NCI-H82 treated with DMSO at 0.1 percent for 48 hours (cell line): Measurements from ENCODE around the gene TMEM141.

Source experiments
- DNase-seq: peaks from one replicate; lab custom pipeline; 2025; ENCODE audit not compliant: unreplicated experiment; lab: John Stamatoyannopoulos, UW

The TMEM141 gene

DNA sequence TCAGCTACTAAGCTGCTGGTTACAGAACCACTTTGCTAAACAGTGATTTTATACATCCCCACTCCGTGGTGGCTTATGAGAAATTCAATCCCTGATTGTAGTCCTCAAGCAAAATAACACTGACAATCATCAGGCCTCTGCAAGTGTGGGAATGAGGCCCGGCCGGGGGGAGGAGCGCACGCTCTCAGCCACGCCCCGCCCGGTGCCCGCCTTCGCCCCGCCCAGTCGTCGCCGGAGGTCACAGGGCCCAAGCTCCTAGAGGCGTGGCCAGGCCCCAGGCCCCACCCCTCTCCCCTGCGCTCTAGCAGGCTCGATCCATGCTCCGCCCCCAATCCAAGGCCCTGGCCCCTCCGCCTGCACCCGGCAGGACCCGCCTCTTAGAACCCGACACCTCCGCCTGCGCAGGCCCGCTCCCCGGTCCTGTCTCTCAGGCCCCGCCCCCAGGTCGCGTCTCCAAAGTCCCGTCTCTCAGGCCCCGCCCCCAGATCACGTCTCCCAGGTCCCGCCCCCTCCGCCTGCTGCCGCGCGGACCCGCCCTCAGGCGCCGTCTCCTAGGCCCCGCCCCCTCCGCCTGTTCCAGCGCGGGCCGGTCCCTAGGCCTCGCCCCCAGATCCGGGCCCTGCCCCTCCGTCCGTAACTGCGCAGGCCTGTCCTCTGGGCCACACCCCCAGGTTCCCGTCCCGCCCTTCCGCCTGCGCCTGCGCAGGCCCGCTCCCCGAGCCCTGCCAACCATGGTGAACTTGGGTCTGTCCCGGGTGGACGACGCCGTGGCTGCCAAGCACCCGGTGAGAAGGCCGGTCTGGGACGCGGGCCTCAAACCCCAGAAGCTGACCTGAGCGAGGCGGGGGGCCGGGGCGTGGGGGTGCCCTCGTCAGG lies at the start of gene TMEM141:
Gene TMEM141, plus strand, starts transcription at position 705 of the 876 bp plus-strand sequence. Its CDS starts 27 bp downstream, at position 732.
- DNase-seq: peak; percentile 95

DNA sequence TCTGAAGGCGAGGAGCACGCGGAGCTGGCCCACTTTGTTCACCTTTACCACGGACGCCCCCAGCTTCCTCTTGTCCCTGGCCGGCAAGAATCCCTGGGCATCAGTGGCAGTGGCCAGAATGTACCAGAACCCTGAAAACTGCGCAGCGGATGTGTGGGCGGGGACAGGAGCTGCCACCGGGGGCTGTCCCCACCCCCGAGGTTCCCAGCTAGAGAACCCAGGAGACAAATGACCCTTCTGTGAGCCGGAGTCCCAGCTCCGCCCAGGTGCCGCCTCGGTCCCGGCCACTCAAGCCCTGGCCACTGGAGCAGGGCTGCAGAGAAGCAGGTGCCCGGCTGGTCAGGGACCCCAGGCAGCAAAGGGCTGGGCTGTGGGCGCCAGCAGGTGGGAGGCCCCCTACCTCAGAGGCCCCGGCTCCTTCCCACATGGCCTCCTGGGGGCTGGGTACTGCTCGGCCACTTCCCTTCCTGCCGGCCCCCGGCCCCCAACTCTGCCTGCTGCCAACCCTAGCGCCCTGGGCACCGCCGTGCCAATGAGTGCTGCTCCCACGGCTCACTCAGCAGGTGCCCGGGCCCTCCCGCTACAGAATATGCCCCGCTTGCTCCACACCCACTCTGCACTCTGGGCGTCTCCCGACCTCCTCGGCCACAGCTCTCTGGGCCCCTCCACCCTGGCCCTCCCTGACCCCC lies 49.1 kb upstream of the TMEM141 start:
- DNase-seq: no peak

DNA sequence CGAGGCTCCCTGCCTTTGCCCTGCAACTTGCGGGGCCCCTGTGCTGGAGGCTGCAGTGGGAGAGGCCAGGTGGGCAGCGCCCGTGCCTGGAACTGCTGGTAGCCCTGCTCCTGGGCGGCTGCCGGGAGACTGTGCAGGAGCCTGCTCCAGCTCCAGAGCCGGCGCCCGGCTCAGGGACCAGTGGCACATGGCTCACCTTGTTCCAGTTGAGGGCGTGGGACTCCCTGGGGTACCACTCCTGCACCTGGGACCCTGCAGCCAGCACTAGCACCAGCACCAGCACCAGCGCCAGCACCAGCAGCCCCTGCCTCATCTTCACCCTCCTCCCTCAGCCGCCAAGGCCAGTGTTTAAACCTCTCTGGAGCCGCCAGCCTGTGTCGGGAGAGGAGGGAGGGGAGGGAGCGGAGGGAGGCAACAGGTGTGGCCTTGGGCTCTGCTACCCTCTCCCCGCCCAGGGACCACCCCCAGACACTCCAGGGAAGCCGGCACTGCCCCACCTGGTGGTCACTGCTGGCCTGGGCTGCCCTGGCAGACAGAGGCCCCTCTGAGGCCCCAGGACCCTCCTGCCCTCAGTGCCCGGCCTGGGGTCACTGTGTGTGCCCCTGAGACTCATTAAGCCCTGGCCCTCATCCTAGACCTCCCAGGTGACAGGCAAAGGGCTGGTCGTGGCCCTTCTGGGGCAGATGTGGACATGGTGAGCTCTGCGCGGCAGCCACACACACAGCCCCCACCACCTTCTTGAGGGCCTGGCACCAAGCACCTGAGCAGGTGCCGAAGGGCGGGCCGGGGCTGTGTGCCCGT lies 48.4 kb upstream of the TMEM141 start, which contains the start of gene LCN10:
Gene LCN10, minus strand, starts transcription at position 350 of the 801 bp plus-strand sequence. Its CDS starts 37 bp downstream, at position 313.
- DNase-seq: peak; percentile 11

DNA sequence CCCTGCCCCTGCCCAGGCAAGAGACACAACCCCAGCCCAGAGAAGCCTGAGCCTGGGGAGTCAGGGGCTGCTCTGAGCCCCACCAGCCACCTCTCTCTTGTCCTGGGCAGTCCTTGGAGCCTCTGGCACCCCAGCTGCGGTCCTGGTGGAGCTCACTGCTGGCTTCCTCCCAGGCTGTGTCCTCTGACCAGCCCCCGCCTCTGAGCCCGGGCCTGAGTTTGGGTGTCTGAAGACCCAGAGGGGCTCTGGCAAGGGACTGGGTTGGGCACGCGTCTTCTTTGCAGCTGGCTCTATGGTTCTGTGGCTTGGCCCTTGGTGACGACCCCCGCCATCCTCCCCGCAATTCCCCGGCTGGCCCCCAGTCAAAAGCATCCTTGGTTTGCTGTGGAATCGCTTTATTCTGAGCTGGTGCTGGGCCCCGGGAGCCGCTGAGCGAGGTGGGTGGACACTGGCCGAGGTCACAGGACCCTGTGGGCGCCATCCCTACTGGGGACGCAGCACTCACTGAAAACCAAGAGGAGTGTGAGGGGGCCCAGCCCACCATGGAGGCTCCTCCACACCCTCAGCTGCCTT lies 47.4 kb upstream of the TMEM141 start:
- no peak for DNase-seq

DNA sequence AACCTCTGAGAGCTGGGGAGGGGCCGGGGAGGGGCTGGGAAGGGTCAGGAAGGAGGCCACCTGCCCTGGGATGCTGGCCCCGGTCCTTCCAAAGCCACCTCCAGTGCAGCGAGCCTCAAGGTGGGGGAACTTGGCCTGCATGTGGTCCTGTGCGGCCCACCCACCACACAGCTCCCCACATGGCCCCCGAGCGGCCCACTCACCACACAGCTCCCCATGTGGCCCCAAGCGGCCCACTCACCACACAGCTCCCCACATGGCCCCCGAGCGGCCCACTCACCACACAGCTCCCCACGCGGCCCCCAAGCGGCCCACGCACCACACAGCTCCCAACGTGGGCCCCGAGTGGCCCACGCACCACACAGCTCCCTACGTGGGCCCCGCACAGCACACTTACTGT lies 46.4 kb upstream of the TMEM141 start:
- DNase-seq: no peak

DNA sequence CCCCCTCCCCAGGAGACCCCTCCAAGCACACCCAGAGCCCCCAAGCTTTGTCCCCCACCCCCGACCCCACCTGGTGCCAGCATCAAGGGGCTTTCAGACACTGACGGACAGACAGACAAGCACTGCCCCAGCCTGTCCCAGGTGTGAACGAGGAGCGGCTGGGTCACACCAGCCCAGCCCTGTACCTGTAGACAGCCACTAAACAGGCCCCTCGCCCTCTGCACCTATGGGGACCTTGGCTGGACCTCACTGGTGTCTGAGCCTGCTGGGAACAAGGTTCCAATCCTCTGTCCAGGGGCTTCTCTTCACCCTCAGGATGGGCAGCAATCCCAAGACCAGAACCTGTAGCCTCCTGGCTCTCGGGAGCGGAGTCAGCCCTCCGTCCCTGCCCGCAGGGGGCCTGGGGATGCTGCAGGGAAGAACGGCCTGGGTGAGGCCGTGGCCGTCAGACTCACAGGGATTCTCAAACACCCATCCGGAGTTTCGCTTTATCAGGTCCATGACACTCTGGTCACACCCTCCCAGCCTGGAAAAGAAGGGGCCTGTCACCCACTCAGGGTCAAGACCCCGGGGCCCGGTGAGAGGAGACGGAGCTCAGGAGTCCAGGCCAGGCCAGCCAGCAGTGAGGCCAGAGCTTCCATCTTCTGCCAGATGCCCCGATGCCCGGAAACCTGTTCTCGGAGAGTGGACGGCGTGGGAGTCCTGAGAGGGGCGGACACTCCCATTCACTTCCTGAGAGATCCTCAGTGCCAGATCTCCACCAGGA lies 45.6 kb upstream of the TMEM141 start:
- DNase-seq: no peak

DNA sequence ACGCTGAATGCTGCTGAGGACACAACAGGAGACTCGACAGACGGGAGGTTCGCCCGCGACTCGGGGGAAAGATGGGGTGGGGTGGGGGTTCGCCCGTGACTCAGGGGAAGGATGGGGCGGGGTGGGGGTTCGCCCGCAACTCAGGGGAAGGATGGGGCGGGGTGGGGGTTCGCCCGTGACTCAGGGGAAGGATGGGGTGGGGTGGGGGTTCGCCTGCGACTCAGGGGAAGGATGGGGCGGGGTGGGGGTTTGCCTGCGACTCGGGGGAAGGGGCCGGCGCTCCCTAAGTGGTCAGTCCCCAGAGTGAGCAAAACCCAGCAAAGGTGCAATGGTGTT lies 45.0 kb upstream of the TMEM141 start:
- DNase-seq: no peak

DNA sequence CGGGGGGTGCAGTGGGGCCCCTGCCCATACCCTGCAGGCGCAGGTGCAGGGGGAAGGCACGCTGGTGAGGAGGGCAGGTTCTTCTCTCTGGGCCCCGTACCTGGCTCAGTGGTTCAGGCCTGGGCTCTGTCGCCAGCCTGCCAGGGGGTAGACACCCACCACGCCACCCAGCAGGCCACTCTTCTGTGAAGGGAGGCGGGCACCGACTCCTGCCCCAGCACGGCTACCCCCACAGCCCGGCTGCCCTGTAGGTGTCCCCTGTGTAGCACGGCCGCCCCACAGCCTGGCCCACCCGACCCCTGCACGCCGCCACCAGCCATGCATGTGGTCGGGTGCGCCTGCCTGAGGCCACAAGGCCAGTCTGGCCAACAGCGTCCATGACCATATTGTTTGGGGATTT lies 44.5 kb upstream of the TMEM141 start:
- no peak for DNase-seq

DNA sequence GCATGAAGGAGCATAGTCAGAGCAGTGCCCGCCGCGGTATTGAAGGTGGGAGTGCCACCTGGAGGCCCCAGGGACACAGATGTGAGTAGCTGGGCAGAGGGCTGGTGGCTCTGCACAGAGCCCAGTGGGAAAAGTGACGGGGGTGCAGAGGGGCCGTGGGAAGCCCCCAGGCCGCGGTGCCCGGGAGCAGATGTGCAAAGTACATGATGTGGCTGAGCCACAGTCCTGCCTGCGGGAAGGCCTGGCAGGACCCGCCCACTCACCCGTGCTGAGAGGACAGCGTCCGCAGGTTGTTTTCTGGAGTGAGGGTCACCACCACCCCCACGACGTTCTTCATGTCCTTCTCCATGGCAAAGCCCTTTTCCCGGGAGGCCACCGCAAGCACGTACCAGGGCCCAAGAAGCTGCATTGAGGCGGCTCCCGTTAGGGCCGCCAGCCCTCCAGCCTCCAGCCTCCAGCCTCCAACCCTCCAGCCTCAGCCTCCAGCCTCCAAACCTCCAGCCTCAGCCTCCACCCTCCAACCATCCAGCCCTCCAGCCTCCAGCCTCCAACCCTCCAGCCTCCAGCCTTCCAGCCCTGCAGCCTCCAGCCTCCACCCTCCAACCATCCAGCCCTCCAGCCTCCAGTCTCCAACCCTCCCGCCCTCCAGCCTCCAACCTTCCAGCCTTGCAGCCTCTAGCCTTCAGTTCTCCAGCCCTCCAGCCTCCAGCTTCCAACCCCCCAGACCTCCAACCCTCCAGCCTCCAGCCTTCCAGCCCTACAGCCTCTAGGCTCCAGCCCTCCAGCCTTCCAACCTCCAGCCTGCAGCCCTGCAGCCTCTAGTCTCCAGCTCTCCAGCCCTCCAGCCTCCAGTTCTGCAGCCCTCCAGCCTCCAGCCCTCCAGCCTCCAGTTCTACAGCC lies 43.7 kb upstream of the TMEM141 start:
- no peak for DNase-seq

DNA sequence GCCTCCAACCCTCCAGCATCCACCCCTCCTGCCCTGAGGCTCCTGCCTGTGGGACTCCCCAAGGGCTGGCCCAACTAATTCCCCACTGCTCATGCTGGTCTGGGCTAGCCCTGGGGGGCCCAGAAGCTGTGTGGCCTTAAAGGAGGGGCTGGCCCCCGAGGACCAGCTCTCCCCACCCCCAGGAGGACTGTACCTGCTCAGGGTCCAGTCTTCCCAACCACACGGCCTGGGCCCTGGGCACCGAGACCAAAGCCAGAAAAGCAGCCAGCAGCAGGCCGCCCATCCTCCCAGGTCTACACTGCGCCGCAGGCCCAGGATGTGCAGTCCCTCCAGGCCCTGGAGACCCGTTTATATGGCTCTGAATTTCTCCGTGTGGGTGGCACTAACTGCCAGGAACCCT lies 42.9 kb upstream of the TMEM141 start, which contains the start of gene LCN6:
Gene LCN6, minus strand, starts transcription at position 325 of the 400 bp plus-strand sequence. Its CDS starts 42 bp downstream, at position 283.
- DNase-seq: no peak

DNA sequence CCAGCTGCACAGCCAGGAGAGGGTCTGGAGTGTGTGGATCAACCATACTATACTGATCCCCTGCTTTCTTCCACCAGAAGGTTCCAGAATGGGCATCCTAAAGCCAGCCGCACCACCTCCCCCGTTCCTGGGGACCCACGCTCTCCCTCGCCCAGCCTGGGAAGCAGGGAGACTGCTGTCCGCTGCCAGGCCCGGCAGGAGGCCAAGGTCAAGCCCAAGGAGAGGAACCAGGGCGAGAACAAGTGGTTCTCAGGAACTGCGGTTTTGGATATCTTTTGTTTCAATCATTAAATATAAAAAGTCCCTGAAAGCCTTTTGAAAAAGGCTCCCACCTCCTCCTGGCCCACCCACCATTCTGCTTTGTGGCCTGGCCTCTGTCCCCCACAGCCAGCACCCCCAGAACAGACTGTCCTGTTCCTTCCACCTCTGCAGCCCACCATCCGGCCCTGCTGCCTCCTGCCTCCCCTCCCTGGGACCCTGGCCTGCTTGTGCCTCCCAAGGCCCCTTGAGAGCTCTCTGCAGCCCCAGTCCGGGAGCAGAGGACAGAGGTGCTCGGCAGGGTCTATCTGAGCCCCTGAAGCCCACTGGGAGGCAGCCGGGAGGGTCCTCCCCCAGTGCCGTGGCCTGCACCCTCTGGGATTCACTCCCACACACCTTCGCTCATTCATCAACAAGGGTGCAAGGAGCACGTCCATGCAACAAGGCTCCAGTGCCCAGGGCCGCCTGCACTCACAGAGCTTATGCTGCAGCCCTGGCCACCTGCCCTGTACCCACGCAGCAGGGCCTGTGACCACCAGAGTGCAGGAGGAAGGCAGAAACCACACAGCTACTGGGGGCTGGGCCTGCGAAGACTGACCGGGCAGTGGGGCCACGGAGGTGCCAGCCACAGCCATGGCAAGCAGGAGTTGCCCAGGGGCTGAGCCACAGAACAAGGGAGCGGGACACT lies 42.2 kb upstream of the TMEM141 start:
- no peak for DNase-seq

DNA sequence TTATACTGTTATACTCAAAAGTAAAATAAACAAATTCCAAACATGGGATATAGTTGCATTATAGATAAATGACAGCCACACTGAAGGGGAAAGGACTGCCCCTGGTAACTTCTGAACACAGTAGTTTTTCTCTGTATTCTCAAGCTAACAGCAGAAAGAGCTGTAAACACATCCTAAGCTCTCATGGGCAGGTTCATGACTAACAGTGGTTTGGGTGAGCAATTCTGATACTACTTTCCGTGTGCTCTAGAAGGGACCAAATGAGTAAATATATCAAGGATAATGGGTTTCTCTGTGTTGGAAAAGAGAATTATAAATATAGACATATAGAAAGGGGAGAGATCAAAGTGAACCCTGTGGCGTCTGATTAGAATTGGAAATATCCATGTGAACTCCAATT lies 40.6 kb upstream of the TMEM141 start:
- DNase-seq: no peak

DNA sequence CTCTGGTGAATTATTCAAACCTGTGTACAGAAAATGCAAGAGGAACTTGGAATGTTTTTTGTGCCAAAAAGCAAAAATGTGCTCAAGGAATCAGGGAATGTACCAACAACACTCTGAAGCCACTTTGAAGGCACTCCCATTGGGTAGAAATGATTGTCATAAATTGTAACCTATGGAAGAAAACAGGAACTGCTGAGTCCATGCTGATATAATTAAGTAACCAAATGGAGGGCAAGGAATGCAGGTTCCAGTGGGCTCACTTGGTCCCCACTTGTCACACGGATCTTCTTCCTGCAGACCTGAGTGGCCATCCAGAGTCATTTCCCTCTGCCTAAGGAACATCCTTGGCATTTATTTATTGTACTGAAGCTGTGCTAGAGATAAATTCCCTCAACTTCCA lies 39.9 kb upstream of the TMEM141 start:
- no peak for DNase-seq

DNA sequence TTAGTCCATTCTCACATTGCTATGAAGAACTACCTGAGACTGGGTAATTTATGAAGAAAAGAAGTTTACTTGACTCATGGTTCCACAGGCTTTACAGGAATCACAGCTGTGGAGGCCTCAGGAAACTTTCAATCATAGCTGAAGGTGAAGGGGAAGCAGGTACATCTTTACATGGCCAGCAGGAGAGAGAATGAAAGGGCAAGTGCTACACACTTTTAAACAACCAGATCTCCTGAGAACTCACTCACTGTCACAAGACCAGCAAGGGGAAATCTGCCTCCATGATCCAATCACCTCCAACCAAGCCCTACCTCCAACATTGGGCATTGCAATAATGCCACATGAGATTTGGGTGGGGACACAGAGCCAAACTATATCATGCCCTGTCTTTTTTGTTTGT lies 39.3 kb upstream of the TMEM141 start:
- DNase-seq: no peak

DNA sequence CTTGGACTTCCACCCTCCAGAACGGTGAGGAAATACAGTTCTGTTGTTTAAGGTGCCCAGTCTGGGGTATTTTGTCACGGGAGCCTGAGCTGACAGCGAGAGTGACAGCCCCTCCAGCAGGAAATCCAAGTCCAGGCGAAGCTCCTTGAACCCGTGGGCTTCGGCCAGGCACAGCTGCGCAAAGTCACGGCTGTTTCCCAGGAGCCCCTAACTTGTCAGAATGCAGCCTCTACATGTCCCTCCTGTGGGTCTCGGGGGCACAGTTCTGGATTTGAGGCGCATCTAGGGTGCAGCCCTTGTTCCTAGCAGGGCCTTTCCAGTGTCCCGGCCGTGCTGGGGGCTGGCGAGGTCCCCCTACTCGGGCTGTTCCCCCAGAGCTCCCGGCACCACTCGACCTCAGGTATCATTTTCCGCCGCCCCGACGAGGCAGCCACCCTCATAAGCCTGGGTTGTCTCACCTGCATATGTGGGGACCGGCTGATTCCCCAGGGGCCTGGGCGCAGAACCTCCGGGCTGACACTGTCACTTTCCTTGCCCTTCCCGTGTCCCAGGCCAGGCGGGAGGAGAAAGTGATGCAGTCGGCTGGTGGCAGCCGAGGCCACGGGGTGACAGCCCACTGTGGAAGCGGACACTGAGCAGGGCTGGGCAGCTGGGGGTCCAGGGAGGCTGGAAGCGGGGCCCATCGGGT lies 37.6 kb upstream of the TMEM141 start:
- no peak for DNase-seq

DNA sequence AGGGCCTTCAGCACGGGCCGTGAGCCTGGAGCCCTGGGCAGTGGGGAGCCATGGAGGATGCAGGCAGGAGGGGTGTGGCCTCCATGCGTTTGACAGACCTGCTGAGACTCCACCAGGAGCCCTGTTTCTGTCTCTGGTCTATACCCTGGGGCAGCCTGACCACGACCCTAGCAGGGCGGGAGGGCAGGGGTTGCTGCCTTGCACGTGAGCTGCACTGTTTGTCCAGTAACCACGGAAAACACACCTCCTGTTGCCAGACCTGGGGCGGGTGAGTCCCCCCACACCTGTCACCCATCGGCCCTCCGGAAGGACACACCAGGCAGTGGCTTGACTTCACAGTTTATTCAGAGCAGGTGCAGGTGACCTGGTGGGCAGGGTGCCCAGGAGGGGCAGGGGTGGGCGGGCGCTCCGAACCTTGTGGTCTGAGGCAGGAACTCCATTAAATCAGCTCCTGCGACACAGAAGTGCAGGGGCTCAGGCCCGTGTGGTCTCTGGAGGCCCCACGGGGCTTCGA lies 37.0 kb upstream of the TMEM141 start:
- DNase-seq: no peak

DNA sequence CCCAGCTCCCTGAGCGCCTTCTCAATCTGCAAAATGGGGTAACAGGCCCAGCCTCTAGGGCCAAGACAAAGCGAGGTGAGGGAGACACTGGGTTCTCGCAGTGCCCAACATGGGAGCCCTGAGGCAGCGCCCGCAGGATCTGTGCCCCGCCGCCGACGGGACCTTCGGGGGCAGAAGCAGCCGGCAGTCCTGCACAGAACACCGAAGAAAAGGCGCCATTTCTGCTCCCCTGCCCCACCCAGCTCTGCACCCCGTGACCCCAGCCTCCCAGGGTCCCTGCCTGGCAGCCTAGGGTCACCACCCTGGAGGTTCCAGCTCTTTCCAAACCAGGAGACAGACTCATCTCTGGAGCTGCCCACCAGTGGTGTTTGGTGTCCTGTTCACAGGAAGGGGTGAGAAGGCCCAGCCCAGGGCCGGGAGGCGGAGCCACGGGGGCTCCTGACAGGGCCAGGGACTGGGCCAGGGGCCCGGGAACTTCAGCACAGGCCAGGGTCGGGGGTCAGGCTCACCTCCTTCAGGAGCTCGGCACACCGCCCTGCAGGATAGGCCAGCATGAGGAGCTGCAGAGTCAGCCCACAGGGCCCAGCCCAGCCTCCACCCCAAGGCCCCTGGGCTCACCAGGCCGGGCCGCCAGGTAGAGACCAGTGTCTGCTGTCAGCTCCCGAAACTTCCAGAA lies 36.4 kb upstream of the TMEM141 start:
- DNase-seq: no peak
